Measurements from ENCODE around the gene PLXNC1. TPM values are rescaled to one million over a fixed set of nuclear protein-coding genes. Genes with fewer than 3 reads are reported as not detected.
"Not testable (repeated sequence)": the region's sequence is repeated elsewhere in the genome, so short reads cannot be mapped to it uniquely, and the experiment has no call there.

Gene PLXNC1
- total RNA-seq, 1 donor from 2014 or later = 0.17 TPM

DNA sequence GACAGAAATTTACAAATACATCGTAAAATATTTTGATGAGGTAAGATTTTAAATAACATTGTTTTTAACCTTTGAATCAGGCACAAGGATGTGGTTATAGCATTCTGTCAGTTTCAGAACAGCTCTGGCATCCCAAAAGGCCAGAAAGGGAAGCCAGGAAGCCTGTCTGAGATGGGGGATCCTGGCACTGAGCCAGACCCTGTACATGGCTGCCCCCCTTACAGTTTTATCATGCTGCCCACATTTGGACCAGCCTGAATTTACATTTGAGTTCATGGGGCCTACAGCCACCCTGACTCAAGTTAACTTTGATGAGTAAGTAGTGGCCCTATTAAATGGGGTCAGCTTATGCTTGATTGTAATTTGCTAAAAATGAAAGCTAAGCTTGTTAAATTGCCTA, 155.6 kb downstream of the PLXNC1 start:
- no peak for DNase-seq

DNA sequence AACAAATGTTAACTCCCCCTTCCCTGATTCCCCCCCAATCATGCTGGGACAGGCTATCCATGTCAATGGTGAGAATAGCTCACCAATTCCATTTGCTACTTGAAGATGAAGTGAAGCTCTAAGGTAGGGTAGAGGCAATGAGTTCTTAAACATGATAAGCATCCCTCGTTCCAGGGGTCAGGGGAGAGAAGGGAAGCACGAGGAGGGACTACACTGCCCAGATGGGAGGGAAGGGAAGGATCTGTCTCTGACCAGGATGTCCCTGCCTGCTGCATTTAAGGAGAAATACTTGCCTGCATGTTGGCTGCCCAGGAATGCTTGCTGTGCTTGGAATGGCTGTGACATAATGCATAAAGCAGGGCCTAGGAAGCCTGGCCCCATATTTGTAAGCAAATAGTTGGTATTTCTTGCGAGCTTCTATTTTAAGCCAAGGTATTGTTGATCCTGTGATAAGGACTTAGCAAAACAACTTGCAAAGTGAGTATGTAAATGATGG, 156.2 kb downstream of the PLXNC1 start:
- DNase-seq = no peak

DNA sequence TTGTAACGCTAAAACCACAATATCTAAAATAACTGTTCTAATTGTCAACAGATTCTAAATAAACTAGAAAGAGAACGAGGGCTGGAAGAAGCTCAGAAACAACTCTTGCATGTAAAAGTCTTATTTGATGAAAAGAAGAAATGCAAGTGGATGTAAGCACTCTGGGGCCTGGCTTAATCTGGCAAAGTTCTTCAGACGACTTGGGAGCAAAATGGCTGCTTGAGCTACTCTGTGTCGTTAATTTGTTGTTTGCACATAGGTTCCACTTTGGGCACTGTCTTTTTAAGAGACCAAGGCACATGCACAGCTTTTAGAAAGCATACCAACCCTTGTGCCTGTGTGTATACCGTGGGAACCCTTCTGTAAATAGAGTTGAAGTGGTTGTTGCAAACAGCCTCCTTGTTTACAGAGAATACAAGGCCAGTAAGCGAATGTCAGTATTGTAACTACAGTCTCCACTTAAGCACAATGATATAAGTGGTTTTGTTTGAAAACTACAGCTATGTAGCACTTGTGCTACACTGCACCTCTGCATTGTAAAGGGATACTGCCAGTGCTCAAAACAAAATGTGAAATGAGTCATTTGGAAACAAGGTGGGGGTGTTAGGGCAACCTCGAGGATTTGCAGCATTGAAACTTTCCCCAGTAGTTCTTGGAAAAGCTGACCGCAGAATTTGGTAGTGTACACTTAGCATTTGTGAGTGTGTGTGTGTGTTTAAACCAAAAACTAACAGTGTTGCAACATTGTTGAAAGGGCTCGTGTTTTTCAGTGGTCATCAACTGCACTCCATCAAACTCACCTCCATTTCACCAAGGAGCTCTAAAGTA, 157.0 kb downstream of the PLXNC1 start:
- no peak for DNase-seq

DNA sequence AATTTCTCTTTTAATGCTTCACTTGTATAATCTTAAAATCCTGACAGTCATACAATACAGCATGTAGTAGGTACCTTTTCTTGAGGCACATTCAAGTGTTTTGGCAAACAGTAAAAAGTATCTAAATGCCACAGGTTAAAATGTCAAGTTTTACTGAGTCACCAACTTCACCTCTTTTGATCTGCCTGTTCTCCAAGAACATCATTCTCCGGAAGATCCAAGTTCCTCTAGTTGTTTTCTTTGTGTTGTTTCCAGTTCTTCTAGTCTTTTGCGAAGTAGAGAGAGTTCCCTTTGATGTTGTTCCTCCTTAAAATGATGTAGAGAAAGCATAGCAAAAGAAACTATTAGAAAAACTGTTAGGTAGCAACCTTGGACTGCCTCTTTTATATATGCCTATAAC, 160.2 kb downstream of the PLXNC1 start:
- DNase-seq = peak; percentile 50

DNA sequence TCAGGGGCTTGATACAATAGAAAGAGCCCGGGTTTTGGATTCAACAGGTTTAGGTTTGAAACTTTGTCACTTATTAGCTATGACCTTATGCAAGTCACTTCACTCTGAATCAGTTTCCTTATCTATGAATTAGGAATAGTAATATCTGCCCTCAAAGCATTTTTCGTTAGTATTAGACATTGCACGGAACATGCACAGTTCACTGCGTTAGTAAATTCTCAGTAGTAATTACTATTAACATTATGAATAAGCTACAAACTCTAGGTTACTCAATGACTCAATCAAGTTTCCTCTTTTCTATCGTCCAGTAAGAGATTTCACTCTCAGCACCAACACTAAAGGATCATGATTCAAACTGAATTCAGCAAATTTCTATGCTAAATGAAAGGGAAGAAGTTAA, 161.0 kb downstream of the PLXNC1 start:
- no peak for DNase-seq

DNA sequence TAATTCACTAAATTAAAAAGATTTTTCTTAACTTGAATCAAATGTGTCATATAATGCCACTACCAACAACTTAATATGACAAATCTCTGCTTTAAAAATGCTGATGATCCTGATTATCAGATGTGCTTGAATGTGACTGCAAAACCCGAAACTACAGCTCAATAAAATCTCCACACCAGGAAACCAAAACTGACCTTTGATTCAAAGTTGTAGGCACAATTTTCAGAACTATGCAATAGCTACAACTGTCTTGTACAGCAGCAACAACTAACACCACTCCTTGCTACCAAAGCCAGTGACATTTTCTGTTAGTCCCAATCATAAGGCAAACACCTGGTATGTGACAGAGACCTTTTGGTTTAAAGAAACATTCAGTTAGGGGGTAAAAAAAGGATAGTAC, 164.0 kb downstream of the PLXNC1 start:
- no peak for DNase-seq

DNA sequence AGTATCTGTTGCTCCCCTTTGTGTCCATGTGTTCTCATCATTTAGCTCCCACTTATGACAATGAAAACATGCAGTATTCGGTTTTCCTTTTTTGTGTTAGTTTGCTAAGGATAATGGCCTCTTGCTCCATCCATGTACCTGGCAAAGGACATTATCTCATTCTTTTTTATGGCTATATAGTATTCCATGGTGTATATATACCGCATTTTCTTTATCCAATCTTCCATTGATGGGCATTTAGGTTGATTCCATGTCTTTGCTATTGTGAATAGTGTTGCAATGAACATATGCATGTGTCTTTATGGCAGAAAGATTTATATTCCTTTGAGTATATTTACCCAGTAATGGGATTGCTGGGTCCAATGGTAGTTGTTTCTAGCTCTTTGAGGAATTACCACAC, 168.2 kb downstream of the PLXNC1 start:
- DNase-seq = not testable (repeated sequence)

DNA sequence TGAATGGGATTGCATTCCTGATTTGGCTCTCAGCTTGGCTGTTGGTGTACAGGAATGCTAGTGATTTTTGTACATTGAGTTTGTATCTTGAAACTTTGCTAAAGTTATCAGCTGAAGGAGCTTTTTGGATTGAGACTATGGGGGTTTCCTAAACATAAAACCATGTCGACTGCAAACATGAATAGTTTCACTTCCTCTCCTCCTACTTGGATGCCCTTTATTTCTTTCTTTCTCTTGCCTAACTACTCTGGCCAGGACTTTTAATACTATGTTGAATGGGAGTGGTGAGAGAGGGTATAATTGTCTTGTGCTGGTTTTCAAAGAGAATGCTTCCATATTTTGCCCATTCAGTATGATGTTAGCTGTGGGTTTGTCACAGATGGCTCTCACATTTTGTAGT, 169.8 kb downstream of the PLXNC1 start:
- DNase-seq = no peak

DNA sequence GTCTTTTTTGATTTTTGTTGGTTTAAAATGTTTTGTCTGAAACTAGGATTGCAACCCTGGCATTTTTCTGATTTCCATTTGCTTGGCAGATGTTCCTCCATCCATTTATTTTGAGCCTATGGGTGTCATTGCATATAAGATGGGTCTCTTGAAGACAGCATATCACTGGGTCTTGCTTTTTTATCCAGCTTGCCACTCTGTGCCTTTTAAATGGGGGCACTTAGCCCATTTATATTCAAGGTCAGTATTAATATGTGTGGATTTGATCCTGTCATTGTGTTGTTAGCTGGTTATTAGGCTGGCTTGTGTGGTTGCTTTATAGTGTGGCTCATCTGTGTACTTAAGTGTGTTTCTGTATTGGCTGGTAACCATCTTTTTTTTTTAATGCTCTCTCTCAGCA, 171.7 kb downstream of the PLXNC1 start:
- DNase-seq = no peak

DNA sequence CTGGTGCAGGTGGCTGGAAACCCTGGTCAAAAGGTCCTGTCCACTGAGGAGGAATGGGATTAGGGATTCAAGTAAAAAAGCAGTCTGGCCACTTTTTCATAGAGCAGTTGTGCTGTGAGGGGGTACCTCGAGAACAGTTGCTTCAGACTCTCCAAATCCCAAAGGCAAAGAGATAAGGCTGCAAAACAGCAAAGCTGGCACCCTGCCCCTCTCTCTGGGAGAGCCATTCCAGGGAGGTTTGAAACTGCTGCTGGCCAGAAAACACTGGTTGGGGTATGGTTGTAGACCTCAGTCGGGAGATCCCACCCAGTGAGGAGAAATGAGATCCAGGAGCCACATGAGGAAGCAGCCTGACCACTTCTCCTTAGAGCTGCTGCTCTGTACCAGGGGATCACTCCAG, 174.0 kb downstream of the PLXNC1 start:
- no peak for DNase-seq

DNA sequence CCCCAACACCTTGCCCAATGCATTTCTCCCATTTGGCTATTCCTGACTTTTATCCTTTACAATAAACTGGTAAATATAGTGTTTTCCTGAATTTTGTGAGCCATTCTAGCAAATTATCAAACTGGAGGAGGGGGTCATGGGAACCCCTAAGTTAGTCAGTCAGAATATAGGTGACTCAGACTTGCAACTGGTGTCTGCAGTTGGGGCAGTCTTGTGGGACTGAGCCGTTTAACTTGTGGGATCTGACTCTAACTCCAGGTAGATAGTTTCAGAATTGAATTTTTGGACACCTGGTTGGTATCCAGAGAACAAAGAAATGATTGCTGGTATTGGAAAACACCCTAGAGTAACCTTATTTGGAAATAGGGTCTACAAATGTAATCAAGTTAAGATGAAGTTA, 177.9 kb downstream of the PLXNC1 start:
- no peak for DNase-seq

DNA sequence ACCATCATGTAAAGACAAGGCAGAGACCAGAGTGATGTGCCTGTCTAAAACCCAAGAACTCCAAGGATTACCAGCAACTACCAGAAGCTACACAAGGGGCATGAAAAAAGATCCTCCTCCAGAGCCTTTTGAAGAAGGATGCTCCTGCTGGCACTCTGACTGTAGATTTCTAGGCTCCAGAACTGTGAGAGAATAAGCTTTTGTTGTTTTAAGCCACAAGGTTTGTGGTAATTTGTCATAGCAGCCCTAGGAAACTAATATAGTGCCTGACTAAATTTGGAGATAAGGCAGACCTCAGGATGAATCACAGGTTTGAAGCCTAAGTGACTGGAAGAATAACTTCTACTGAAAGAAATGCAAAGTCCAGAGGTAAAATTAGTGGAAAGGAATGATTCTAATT, 178.3 kb downstream of the PLXNC1 start:
- DNase-seq = no peak

DNA sequence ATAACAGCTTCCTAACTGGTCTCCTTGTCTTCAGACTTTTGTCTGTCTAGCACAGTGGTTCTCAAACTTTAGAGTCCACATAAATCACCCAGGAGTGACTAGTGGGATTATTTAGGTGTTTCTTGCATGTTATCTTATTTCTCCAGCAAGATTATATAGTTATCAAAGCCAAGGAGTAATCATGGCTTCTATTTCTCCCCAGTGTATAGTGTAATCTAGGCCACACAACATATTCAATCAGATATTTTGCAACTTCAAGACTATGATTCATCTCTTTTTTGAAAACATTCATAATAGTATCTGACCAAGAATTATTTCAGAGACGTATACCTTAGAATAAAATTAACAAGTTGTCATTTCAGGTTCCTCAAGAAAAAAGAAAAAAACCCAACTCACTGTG, 179.4 kb downstream of the PLXNC1 start:
- DNase-seq = no peak

DNA sequence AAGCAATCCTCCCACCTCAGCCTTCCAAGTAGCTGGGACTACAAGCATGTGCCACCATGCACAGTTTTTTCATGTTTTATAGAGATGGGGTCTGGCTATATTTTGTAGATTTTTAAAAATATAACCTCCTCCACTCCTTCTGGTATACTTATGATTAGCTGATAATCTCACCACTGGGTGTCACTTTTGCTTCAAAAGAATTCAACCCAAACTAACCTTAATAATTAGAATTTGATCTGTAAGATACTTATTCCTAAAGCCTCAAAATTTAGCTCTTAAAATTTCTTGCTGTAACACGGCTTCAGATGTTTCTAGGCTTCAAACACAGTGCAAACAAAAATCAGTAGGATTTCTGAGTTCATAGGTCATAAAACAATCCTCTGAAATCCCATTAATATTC, 181.0 kb downstream of the PLXNC1 start:
- DNase-seq = peak; percentile 25

DNA sequence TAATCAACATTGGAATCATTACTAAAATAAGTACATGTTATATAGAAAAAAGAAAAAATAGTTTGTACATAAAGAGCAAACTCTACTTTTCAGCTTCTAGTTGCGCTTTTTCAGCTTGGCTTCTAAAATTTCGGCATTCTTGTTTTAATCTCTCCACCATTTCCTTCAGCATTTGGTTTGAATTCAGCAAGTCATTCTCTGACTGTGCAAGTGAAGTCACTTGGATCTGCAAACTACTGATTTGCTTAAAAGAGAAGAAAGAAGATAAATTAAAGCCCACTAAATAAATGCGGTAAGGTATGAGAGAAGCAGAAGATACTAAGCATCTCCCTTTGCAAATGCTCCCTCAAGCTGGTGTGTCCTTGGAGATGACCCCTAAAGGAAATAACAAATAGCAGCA, 185.0 kb downstream of the PLXNC1 start:
- no peak for DNase-seq

DNA sequence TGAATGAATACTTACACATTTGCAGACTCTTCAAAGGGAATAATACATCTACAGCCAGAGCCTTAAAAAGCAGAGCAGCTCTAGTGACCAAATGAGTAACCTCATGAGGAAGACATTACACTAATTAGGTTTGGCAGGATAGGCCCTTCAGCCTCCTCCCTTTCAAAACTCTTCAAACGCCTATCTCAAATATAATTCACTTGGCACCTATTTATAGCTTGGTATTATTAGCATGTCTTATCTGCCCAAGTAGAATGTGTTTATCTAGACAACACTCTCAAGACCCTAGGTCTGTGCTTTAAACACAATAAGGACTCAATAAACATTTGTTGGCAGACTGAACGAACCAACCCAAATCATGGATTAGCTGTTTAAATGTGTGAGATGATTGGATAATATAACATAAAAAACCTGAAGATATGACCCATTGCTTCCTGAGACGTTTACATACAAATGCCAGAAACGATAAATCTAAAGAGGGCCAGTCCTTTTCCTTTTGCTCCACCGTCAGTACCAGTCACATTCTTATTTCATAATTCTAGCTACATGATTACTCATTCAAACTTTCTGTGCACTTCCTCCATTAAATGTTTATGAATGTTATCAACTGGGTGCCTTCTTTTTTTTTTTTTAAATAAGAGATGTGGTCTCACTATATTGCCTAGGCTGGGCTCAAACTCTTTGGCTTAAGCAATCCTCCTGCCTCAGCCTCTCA, 188.0 kb downstream of the PLXNC1 start:
- DNase-seq = peak; percentile 35

DNA sequence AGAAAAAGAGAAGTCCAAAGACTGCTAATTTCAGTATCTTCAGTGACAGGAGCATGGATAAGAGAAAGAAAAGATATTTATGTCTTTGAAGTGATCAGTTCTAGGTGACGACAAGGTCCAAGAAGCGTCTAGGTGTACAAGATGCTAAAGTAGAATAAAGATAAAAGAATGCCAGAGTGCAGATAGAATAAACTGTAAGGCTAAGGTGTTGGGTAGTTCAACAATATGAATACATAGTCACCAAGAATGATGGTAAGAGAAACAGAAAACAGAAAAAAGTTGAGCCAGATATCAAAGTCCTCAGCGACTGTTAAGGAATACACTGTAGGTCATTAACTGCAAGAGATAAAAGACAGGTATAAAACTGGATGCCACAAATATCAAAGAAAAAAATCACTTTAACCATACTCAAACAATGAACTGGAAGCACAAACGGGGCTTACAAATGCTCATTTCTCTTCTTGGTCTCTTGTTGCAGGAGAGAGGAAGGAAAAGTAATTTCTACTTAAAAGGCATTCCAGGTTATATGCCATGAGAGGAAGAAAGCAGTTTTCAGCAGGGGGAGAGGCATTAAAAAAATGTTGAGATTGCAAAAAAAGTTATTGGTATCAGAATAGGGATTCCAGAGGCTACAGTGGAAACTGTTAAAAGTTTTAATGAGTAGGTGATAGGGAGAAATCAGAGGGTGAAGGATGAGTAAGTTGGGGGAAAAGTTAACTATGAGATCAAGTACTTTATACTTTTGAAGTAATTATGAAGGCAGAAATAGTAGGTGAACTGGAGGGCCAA, 189.8 kb downstream of the PLXNC1 start:
- no peak for DNase-seq

DNA sequence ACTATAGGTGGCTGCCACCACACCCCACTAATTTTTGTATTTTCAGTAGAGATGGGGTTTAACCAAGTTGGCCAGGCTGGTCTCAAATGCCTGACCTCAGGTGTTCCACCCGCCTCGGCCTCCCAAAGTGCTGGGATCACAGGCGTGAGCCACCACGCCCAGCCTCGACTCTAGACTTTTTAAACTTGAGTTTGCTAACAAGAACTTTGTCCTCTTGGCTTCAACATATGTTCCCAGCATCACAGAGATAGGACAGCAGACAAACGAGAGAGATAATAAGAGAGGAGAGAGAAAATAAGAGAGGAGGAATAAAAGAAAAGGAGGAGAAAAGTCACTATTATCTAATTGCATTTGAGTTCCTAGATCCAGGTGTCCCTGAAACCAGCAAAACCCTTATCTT, 192.2 kb downstream of the PLXNC1 start:
- no peak for DNase-seq

DNA sequence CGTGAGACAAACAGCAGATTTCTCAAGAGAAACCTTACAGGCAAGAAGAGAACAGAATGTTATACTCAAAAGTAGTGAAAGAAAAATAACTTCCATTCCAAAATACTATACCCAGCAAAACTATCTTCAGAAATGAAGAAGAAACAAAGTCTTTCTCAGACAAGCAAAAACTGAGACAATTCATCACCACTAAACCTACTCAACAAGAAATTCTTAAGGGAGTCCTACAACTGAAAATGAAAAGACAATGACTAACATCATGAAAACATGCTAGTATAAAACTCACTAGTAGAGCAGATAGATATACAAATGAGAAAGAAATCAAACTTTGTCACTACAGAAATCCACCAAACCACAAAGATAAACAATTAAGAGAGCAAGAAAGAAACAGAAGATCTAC, 204.8 kb downstream of the PLXNC1 start:
- no peak for DNase-seq

Data from dermis blood vessel endothelial cell (primary cell).